ENCODE measurements around the gene GRIN1.

The GRIN1 gene

DNA sequence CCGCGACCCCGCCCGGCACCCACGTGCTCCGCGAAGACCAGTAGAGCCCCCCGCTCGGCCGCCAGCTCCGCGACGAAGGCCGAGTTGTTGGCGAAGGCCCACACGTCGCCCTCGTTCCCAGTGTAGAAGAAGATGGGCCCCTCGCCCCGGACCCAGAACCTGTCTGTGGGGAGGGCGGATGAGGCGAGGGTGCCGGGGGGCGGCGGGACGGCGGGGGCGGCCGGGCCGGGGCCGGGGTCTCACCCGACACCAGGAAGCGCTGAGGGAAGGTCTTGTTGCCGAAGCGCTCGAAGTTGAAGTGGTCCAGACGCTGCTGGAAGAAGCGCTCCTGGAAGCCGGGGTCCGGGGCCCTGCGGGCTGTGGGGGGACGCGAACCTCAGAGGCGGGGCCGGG lies 24.7 kb upstream of the GRIN1 start:
- Histone ChIP-seq H3K4me2 (ENCODE audit: low read depth, low read length, poor library complexity, severe bottlenecking) (peak overlapping the region; percentile 61), H3K9me3 (ENCODE audit: insufficient read depth, low read length) (no peaks in the 10 kb centered on the region), H3K4me3 (ENCODE audit: insufficient read depth, low read length, poor library complexity, severe bottlenecking) (peak overlapping the region; percentile 45), H3K27me3 (ENCODE audit: low read length) (no peaks in the 10 kb centered on the region), H3K9ac (ENCODE audit: low read length) (peak overlapping the region; percentile 57), H2AFZ (ENCODE audit: low read depth, low read length, severe bottlenecking) (peak overlapping the region; percentile 76), H3K79me2 (ENCODE audit: insufficient read depth, low read length) (no peaks in the 10 kb centered on the region), H3K27ac (ENCODE audit: low read depth, low read length) (no peak overlapping the region), H4K20me1 (ENCODE audit: low read depth, low read length) (no peaks in the 10 kb centered on the region), H3K36me3 (ENCODE audit: low read length) (no peaks in the 10 kb centered on the region), H3F3A (ENCODE audit: insufficient read depth) (no peaks in the 10 kb centered on the region), H3K9me2 (replicated peaks; ENCODE audit: insufficient read depth, low read length) (no peaks in the 10 kb centered on the region)
- TF ChIP-seq EZH2phosphoT487 (conservative IDR thresholded peaks at IDR 0.05; ENCODE audit: low read length) = no peak
- TF ChIP-seq, protein P1, sequence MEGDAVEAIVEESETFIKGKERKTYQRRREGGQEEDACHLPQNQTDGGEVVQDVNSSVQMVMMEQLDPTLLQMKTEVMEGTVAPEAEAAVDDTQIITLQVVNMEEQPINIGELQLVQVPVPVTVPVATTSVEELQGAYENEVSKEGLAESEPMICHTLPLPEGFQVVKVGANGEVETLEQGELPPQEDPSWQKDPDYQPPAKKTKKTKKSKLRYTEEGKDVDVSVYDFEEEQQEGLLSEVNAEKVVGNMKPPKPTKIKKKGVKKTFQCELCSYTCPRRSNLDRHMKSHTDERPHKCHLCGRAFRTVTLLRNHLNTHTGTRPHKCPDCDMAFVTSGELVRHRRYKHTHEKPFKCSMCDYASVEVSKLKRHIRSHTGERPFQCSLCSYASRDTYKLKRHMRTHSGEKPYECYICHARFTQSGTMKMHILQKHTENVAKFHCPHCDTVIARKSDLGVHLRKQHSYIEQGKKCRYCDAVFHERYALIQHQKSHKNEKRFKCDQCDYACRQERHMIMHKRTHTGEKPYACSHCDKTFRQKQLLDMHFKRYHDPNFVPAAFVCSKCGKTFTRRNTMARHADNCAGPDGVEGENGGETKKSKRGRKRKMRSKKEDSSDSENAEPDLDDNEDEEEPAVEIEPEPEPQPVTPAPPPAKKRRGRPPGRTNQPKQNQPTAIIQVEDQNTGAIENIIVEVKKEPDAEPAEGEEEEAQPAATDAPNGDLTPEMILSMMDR (IDR thresholded peaks at IDR 0.05; ENCODE audit: insufficient read depth, low read length, poor library complexity, severe bottlenecking) = no peak

DNA sequence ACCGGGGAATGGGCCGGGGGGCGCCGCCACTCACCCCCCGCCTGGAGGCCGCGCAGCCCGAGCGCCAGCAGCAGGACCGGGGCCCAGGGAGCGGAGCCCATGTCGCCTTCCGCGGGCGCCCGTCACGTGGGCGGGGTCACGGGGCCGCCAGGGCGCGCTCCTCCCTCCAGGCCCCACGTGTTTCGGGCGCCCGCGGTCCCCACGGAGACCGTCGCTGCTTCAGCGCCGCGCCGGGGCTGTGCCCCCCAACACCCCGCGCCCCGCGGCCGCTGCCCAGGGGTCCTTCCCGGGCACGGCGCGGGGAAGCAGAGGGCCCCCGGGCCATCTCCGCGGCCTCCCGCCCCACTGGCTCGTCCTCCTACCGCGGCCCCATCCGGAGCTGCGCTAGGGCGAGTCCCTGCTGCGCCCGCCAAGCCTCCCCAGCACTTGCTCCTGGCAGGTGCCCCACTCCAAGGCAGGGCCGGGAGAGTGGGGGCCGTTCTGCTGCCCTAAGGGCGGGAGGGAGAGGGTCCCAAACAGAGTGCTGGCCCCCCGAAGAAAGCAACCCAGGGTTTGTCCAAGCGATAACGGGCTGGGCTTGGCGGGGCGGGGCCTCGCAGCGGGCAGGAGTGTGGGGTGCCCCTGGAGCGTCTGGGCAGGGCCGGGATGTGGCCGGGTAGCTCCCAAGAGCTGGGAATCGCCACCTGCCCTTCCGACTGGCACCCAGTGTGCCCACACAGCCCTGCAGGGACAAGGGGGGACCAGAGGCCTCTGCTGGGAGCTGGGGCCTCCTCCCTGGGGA lies 24.2 kb upstream of the GRIN1 start, which contains the start of gene DPP7:
TSS of gene DPP7 (minus strand) at position 121 of the 781 bp plus-strand sequence. CDS start at position 101, 20 bp downstream.
- no peaks in the 10 kb centered on the region for H3K9me2 ChIP-seq (replicated peaks; ENCODE audit: insufficient read depth, low read length)
- no peaks in the 10 kb centered on the region for H3K79me2 ChIP-seq (ENCODE audit: insufficient read depth, low read length)
- no peaks in the 10 kb centered on the region for H3F3A ChIP-seq (ENCODE audit: insufficient read depth)
- H4K20me1 ChIP-seq (ENCODE audit: low read depth, low read length) = no peaks in the 10 kb centered on the region
- no peaks in the 10 kb centered on the region for H3K36me3 ChIP-seq (ENCODE audit: low read length)
- peak within 1 kb of the TSS; percentile 57 for H3K9ac ChIP-seq (ENCODE audit: low read length)
- H3K9me3 ChIP-seq (ENCODE audit: insufficient read depth, low read length) = no peaks in the 10 kb centered on the region
- H3K27ac ChIP-seq (ENCODE audit: low read depth, low read length) = no peak within 1 kb of the TSS
- peak within 1 kb of the TSS; percentile 45 for H3K4me3 ChIP-seq (ENCODE audit: insufficient read depth, low read length, poor library complexity, severe bottlenecking)
- no peaks in the 10 kb centered on the region for H3K27me3 ChIP-seq (ENCODE audit: low read length)
- H3K4me2 ChIP-seq (ENCODE audit: low read depth, low read length, poor library complexity, severe bottlenecking) = peak within 1 kb of the TSS; percentile 61
- no peak for TF ChIP-seq EZH2phosphoT487 (conservative IDR thresholded peaks at IDR 0.05; ENCODE audit: low read length)
- TF ChIP-seq, protein P1 (IDR thresholded peaks at IDR 0.05; ENCODE audit: insufficient read depth, low read length, poor library complexity, severe bottlenecking) = no peak
- H2AFZ ChIP-seq (ENCODE audit: low read depth, low read length, severe bottlenecking) = peak within 1 kb of the TSS; percentile 76

DNA sequence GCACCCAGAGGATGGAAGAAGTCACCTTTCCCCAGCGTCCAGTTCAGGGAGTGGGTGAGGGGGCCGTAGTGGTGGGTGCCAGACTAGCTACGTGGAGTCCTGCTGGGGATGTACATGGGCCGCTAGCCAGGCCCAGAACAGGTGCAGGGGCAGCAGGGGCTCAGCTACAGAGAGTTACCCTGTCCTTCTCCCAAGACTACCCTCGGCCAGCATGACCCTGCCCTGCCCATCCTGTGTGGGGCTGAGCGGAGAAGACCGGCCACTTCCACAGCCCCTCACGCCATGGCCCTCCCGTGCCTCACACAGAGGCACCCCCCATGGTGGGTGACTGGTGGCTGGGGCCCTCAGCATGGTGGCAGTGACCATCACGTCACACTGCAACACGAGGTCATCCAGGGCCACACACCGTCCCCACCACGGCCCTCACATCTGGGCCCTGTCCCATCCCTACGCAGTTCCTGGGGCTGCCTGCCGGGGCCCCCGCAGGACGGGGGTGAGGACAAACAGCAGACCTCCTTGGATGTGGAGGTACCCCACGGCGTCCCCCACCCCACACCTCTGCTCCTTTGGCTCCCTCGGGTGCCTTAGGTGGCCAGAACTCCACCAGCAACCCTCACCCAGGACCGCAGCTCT lies 23.4 kb upstream of the GRIN1 start:
- Histone ChIP-seq H3K4me2 (ENCODE audit: low read depth, low read length, poor library complexity, severe bottlenecking) (peak overlapping the region; percentile 61), H3K36me3 (ENCODE audit: low read length) (no peaks in the 10 kb centered on the region), H3K27me3 (ENCODE audit: low read length) (no peaks in the 10 kb centered on the region), H3F3A (ENCODE audit: insufficient read depth) (peaks cover 2% of the 10 kb centered on the region; the same call in 1 of the 2 replicates), H4K20me1 (ENCODE audit: low read depth, low read length) (no peaks in the 10 kb centered on the region), H3K4me3 (ENCODE audit: insufficient read depth, low read length, poor library complexity, severe bottlenecking) (no peak overlapping the region), H3K9ac (ENCODE audit: low read length) (peak overlapping the region; percentile 57; the same call in 1 of the 2 replicates), H3K9me3 (ENCODE audit: insufficient read depth, low read length) (no peaks in the 10 kb centered on the region), H3K27ac (ENCODE audit: low read depth, low read length) (no peak overlapping the region), H3K79me2 (ENCODE audit: insufficient read depth, low read length) (no peaks in the 10 kb centered on the region), H2AFZ (ENCODE audit: low read depth, low read length, severe bottlenecking) (no peak overlapping the region), H3K9me2 (replicated peaks; ENCODE audit: insufficient read depth, low read length) (no peaks in the 10 kb centered on the region)
- TF ChIP-seq, protein P1 (IDR thresholded peaks at IDR 0.05; ENCODE audit: insufficient read depth, low read length, poor library complexity, severe bottlenecking) = no peak
- TF ChIP-seq EZH2phosphoT487 (conservative IDR thresholded peaks at IDR 0.05; ENCODE audit: low read length) = no peak

Measured in SU-DHL-6 (cell line).